Panc1 (cell line): ENCODE results near the gene WDR89. TPM values are rescaled to one million over a fixed set of nuclear protein-coding genes. Genes with fewer than 3 reads are reported as not detected.

Experiments used
- ATAC-seq: fragments of 200-7000 bp; cut with Tn5 transposase; 2 replicates; pipeline ENCODE4 v1.9.1; 2020; ENCODE audit warnings: mild to moderate bottlenecking, moderate library complexity
- BruUV-seq: library from RNA; stranded (reverse); fragments of 400-500 nt; replicated peaks from 2 replicates; lab custom pipeline; 2021; lab: Mats Ljungman, UMichigan
- CTCF ChIA-PET: fragments of 300-600 bp; sonication (Branson Sonifier 250); formaldehyde crosslinking; loops from one replicate; lab custom pipeline; 2022; ENCODE audit warnings: antibody characterized with exemption; lab: Charles Lee
- POLR2A ChIA-PET: fragments of 300-600 bp; sonication (Branson Sonifier 250); formaldehyde crosslinking; loops from one replicate; lab custom pipeline; 2022; ENCODE audit warnings: antibody characterized with exemption; lab: Charles Lee
- DNase-seq: peaks from one replicate; pipeline ENCODE4 v3.0.0-alpha.2; 2010; ENCODE audit warnings: low read depth, low spot score
- H3K27ac ChIP-seq: 2 replicates; pipeline ENCODE4 v1.5.1; 2011; ENCODE audit warnings: mild to moderate bottlenecking, low read length, inconsistent platforms
- H3K27me3 ChIP-seq: fragments of 200-500 bp; sonication (Bioruptor generic); 2 replicates; pipeline ENCODE4 v1.6.0; 2014; ENCODE audit warnings: low read length, inconsistent platforms; ENCODE audit not compliant: control insufficient read depth, insufficient read depth
- H3K36me3 ChIP-seq: fragments of 200-500 bp; sonication (Bioruptor generic); 2 replicates; pipeline ENCODE4 v1.5.1; 2014; ENCODE audit warnings: inconsistent platforms, mild to moderate bottlenecking, low read length, moderate library complexity; ENCODE audit not compliant: control insufficient read depth, insufficient read depth
- H3K4me1 ChIP-seq: 2 replicates; pipeline ENCODE4 v1.5.1; 2011; ENCODE audit warnings: inconsistent platforms, mild to moderate bottlenecking, low read length, moderate library complexity; ENCODE audit not compliant: control insufficient read depth, insufficient read depth
- H3K4me3 ChIP-seq, 2 experiments: 2 replicates each; pipeline ENCODE4 v1.5.1; 2011 to 2012; ENCODE audit warnings: low read depth in 2 of 2, low read length in 2 of 2, mild to moderate bottlenecking in 2 of 2, inconsistent platforms in 1 of 2, moderate library complexity in 1 of 2
- H3K9me3 ChIP-seq: fragments of 200-500 bp; sonication (Bioruptor generic); 2 replicates; pipeline ENCODE4 v1.5.1; 2014; ENCODE audit warnings: low read depth, mild to moderate bottlenecking, inconsistent platforms, low read length, moderate library complexity; ENCODE audit not compliant: control insufficient read depth, insufficient read depth
- CTCF ChIP-seq: fragments of 450-650 bp; IDR thresholded peaks from 2 replicates; pipeline ENCODE4 v1.5.1; 2017; ENCODE audit warnings: mild to moderate bottlenecking
- POLR2AphosphoS5 ChIP-seq: IDR thresholded peaks from 2 replicates; pipeline ENCODE4 v1.6.1; 2012; ENCODE audit warnings: mild to moderate bottlenecking, low read depth, low read length, moderate library complexity
- REST ChIP-seq, 2 experiments: IDR thresholded peaks; 2 replicates each; pipeline ENCODE4 v1.6.1; 2011 to 2012; ENCODE audit warnings: low read depth in 2 of 2, control low read depth in 1 of 2, low read length in 1 of 2, mild to moderate bottlenecking in 1 of 2, moderate library complexity in 1 of 2; ENCODE audit not compliant: insufficient read depth in 1 of 2
- SIN3A ChIP-seq: IDR thresholded peaks from 2 replicates; pipeline ENCODE4 v1.6.1; 2012; ENCODE audit warnings: low read depth, mild to moderate bottlenecking, low read length, moderate library complexity, borderline replicate concordance; ENCODE audit not compliant: insufficient read depth
- TCF7L2 ChIP-seq: IDR thresholded peaks from 2 replicates; pipeline ENCODE4 v1.6.1; 2011; ENCODE audit warnings: mild to moderate bottlenecking, low read depth, low read length, inconsistent platforms
- in situ Hi-C: cut with HindIII; loops from 2 replicates; pipeline ENCODE4 v1.10.0; 2016; ENCODE audit warnings: low sequenced_read_pairs, low pct_unique_long_range_greater_than_20kb
- intact Hi-C: fragments of 100-400 bp; cut with micrococcal nuclease; formaldehyde crosslinking; loops from one replicate; pipeline ENCODE4 v1.10.0; 2022; ENCODE audit not compliant: unreplicated experiment
- total RNA-seq: library from RNA; stranded (reverse); gene quantifications from one replicate; pipeline ENCODE4 v1.2.1, GENCODE V29; 2021; ENCODE audit not compliant: unreplicated experiment

Gene WDR89
- total RNA-seq, 1 experiment from 2014 or later = 13.0 TPM

GRCh38 chr14:63565448-63565847 lies 76.2 kb downstream of the WDR89 start:
- intact Hi-C loops = no loop called here
- POLR2A ChIA-PET = no interaction called here
- Histone ChIP-seq H3K36me3 (no peaks in the 10 kb centered on the region), H3K4me1 (no peaks in the 10 kb centered on the region), H3K9me3 (no peaks in the 10 kb centered on the region), H3K27ac (no peak overlapping the region), H3K4me3 (no peak overlapping the region), H3K27me3 (no peaks in the 10 kb centered on the region)
- no TSS peak for BruUV-seq
- CTCF ChIA-PET = no interaction called here
- in situ Hi-C loops = no loop called here
- ATAC-seq = no peak
- no peak for DNase-seq
- no peak for TF ChIP-seq SIN3A
- TF ChIP-seq POLR2AphosphoS5 = no peak
- no peak for TF ChIP-seq CTCF
- no peak for TF ChIP-seq TCF7L2
- no peak for TF ChIP-seq REST (IDR thresholded peaks at IDR 0.05; ENCODE audit: insufficient read depth in 1 of 2, low read depth in 2 of 2, low read length in 1 of 2)

GRCh38 chr14:63564318-63564717 lies 77.4 kb downstream of the WDR89 start:
- in situ Hi-C loops = no loop called here
- DNase-seq (no peak), ATAC-seq (no peak)
- no peak overlapping the region for H3K27ac ChIP-seq
- H3K36me3 ChIP-seq = no peaks in the 10 kb centered on the region
- no peak overlapping the region for H3K4me3 ChIP-seq
- intact Hi-C loops = no loop called here
- H3K9me3 ChIP-seq = no peaks in the 10 kb centered on the region
- H3K27me3 ChIP-seq = no peaks in the 10 kb centered on the region
- ChIA-PET POLR2A (interaction anchor here (0.7 kb wide), 1 partner anchor 288 kb away, joined by 8 read pairs; no protein-coding TSS in a partner anchor), CTCF (no interaction called here)
- BruUV-seq = no TSS peak
- no peaks in the 10 kb centered on the region for H3K4me1 ChIP-seq
- no peak for TF ChIP-seq POLR2AphosphoS5
- no peak for TF ChIP-seq CTCF
- no peak for TF ChIP-seq TCF7L2
- no peak for TF ChIP-seq SIN3A
- TF ChIP-seq REST (IDR thresholded peaks at IDR 0.05; ENCODE audit: insufficient read depth in 1 of 2, low read depth in 2 of 2, low read length in 1 of 2) = no peak
